Measurements from ENCODE around the gene TOM1.

GRCh38 chr22:35305525-35306070 is 5.9 kb downstream of the TOM1 start:
- TF ChIP-seq EZH2phosphoT487 (IDR thresholded peaks at IDR 0.05; ENCODE audit: borderline replicate concordance) (no peak), CTCF (conservative IDR thresholded peaks at IDR 0.05; ENCODE audit: low read length) (no peak)
